Germinal center (tissue), 1 donor: Measurements from ENCODE around the gene JAG1.
"Not testable (repeated sequence)": the region's sequence is repeated elsewhere in the genome, so short reads cannot be mapped to it uniquely, and the experiment has no call there.

Source experiments
- DNase-seq: peaks from one replicate; pipeline ENCODE4 v3.0.0; 2012; ENCODE audit warnings: mixed read lengths, low spot score

The JAG1 gene

GRCh38 chr20:10637031-10637559 lies 36.7 kb downstream of the JAG1 start:
- no peak for DNase-seq

- DNase-seq, result no peak
These were observed 37.4 kb downstream of the JAG1 start for GRCh38 chr20:10636326-10636818.

GRCh38 chr20:10635476-10636208 lies 38.2 kb downstream of the JAG1 start:
- DNase-seq, result no peak

- DNase-seq, result no peak
These were observed 39.0 kb downstream of the JAG1 start for GRCh38 chr20:10634683-10635411.

- peak; percentile 37 for DNase-seq
These were observed 39.6 kb downstream of the JAG1 start for GRCh38 chr20:10634211-10634610.

- peak; percentile 8 for DNase-seq
These were observed 40.1 kb downstream of the JAG1 start for GRCh38 chr20:10633718-10634117.

GRCh38 chr20:10632721-10633509 lies 40.9 kb downstream of the JAG1 start:
- DNase-seq, result no peak

- no peak for DNase-seq
These were observed 42.7 kb downstream of the JAG1 start for GRCh38 chr20:10631126-10631525.

- no peak for DNase-seq
These were observed 43.7 kb downstream of the JAG1 start for GRCh38 chr20:10629946-10630650.

GRCh38 chr20:10626896-10627295 lies 46.9 kb downstream of the JAG1 start:
- no peak for DNase-seq

GRCh38 chr20:10625641-10626040 lies 48.2 kb downstream of the JAG1 start:
- DNase-seq, result no peak

GRCh38 chr20:10622657-10623418 lies 51.0 kb downstream of the JAG1 start:
- no peak for DNase-seq

- no peak for DNase-seq
These were observed 52.6 kb downstream of the JAG1 start for GRCh38 chr20:10621149-10621548.

GRCh38 chr20:10619427-10619826 lies 54.4 kb downstream of the JAG1 start:
- no peak for DNase-seq

GRCh38 chr20:10618611-10619245 lies 55.1 kb downstream of the JAG1 start:
- no peak for DNase-seq

- DNase-seq, result not testable (repeated sequence)
These were observed 56.2 kb downstream of the JAG1 start for GRCh38 chr20:10617549-10618133.

GRCh38 chr20:10616212-10616611 lies 57.6 kb downstream of the JAG1 start:
- no peak for DNase-seq

GRCh38 chr20:10613911-10614310 lies 59.9 kb downstream of the JAG1 start:
- no peak for DNase-seq

- not testable (repeated sequence) for DNase-seq
These were observed 60.4 kb downstream of the JAG1 start for GRCh38 chr20:10613426-10613825.

- DNase-seq, result no peak
These were observed 62.4 kb downstream of the JAG1 start for GRCh38 chr20:10611357-10611756.
